GM06990 (cell line): ENCODE measurements around the gene KCNIP4.

Experiments used
- DNase-seq: peaks from one replicate; pipeline ENCODE4 v3.0.0-alpha.2; 2011; ENCODE audit not compliant: insufficient read length; ENCODE audit errors: extremely low read depth
- H3K27me3 ChIP-seq: replicated peaks from 2 replicates; pipeline ENCODE4 v1.6.0; 2011; ENCODE audit warnings: low read length; ENCODE audit not compliant: control insufficient read depth, insufficient read depth
- H3K36me3 ChIP-seq: 2 replicates; pipeline ENCODE4 v1.5.1; 2011; ENCODE audit warnings: low read length; ENCODE audit not compliant: control insufficient read depth, insufficient read depth
- H3K4me3 ChIP-seq: replicated peaks from 2 replicates; pipeline ENCODE4 v1.5.1; 2011; ENCODE audit warnings: low read depth, mild to moderate bottlenecking, control low read depth, low read length
- TF ChIP-seq, protein P1 (sequence below): IDR thresholded peaks from 2 replicates; pipeline ENCODE4 v1.5.1; 2011; ENCODE audit warnings: low read length, control low read depth, mild to moderate bottlenecking, inconsistent platforms; ENCODE audit not compliant: insufficient read depth, poor library complexity, severe bottlenecking

The KCNIP4 gene

DNA sequence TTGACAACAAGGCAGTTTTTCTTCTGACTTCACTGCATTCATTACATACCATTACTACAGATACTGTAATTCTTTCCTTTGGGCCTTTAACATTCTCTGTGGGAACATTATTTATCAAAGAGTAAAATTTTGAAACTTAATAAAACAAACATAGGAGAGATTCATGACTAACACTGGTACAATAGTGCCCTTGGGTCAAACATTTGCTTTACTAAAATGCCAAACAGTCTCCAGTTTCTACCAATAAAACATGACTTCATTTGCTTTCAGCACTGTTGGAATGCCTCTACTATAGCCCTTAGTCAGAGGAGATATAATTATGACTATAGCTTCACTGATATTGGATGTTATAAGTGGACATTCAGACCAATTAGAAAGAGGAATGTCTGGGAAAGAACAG is 766.9 kb downstream of the KCNIP4 start:
- H3K27me3 ChIP-seq: no peaks in the 10 kb centered on the region
- DNase-seq: no peak
- no peak overlapping the region for H3K4me3 ChIP-seq
- TF ChIP-seq, protein P1, sequence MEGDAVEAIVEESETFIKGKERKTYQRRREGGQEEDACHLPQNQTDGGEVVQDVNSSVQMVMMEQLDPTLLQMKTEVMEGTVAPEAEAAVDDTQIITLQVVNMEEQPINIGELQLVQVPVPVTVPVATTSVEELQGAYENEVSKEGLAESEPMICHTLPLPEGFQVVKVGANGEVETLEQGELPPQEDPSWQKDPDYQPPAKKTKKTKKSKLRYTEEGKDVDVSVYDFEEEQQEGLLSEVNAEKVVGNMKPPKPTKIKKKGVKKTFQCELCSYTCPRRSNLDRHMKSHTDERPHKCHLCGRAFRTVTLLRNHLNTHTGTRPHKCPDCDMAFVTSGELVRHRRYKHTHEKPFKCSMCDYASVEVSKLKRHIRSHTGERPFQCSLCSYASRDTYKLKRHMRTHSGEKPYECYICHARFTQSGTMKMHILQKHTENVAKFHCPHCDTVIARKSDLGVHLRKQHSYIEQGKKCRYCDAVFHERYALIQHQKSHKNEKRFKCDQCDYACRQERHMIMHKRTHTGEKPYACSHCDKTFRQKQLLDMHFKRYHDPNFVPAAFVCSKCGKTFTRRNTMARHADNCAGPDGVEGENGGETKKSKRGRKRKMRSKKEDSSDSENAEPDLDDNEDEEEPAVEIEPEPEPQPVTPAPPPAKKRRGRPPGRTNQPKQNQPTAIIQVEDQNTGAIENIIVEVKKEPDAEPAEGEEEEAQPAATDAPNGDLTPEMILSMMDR: no peak
- no peaks in the 10 kb centered on the region for H3K36me3 ChIP-seq

DNA sequence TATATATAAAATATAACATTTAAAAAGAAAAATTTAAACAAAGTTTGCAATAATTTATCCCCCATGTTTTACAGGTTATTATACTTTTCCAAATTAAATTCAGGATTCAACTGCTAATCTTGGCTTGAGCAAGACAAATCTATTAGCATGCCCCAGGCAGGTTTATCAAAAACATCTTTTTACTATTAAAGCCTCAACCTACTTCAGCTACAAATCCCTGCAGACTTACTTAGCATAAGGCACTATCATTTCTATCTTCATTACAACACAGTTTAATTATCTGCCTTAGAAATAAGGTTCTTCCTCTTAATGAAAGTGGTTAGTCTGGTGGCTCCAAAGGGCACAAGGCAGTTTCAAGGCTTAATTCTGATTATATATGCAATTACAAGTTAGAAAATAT is 770.7 kb downstream of the KCNIP4 start:
- no peaks in the 10 kb centered on the region for H3K27me3 ChIP-seq
- H3K4me3 ChIP-seq: no peak overlapping the region
- TF ChIP-seq, protein P1: no peak
- no peak for DNase-seq
- no peaks in the 10 kb centered on the region for H3K36me3 ChIP-seq

DNA sequence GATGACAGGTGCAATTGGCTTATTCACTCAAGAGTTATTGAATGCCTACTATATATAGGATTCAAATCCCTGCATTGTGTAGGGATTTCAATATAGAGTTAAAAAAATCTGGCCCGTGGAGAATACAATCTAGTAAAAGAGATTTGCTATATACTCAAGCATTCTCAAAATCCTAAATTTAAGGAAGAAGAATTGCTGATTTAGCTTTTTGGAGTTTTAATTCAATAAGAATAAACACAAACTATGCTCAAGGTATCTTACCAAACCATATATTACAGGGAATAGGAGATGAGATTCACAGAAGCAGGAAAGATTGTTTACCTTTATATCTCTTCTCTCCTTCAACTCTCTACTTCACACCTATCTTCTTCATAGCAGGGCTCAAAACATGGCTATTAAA is 771.5 kb downstream of the KCNIP4 start:
- TF ChIP-seq, protein P1: no peak
- DNase-seq: no peak
- Histone ChIP-seq H3K4me3 (no peak overlapping the region), H3K27me3 (no peaks in the 10 kb centered on the region), H3K36me3 (no peaks in the 10 kb centered on the region)

DNA sequence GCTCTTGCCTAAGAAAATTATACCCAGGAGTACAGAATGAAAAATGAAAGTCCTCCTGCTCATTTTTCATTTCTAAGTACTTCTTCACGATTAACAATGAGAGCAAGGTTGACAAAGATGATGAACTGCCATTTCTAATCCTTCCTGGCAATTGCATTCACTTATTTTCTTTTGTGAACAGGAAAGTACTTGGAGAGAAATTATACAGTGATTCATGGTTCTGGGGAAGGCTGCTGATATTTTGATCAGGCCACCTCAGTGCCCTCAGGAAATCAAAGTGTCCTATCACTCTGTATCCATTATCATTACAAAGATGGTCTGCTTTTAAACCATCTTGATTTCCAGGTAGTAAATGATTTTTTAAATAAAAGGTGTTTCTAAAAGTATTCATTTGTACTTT is 780.9 kb downstream of the KCNIP4 start:
- DNase-seq: no peak
- no peak overlapping the region for H3K4me3 ChIP-seq
- no peaks in the 10 kb centered on the region for H3K36me3 ChIP-seq
- H3K27me3 ChIP-seq: no peaks in the 10 kb centered on the region
- TF ChIP-seq, protein P1: no peak

DNA sequence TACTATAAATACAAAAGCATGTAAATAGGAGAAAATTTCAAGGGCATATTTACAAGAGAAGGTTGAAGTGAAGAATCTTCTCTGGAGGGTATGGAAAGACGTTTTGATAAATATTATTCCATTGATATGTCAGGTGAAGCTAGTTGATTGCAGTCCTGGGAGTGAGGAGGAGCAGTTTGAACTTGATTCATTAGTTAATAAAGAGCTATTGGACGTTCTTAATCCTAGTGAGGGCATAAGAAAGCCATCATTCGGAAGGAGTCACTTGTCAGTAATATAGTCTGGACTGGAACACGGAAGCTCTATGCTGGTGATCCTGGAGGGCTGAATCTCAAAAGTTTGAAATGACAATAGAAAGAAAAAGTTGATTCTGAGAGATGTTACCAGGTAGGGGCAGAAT is 793.2 kb downstream of the KCNIP4 start:
- Histone ChIP-seq H3K4me3 (no peak overlapping the region), H3K36me3 (no peaks in the 10 kb centered on the region), H3K27me3 (no peaks in the 10 kb centered on the region)
- TF ChIP-seq, protein P1: no peak
- no peak for DNase-seq

DNA sequence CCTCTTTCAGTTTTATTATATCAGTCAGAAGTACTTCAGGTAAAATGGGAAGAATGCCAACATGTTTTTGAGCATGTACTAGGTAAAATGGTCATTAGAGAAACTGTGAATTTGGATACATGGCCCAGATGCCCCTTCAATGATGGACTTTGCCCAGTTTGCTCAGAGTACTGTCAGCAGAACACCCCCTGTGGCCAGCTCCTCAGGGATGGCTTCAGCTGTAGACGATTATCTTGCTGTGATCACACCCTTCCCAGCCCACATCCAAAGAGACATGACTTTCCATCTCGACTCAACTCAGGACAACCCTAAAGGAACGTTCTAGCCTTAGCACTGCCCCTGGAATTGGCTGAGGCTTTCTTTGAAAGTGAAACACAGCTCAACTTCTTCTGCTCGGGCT is 809.2 kb downstream of the KCNIP4 start:
- Histone ChIP-seq H3K4me3 (no peak overlapping the region), H3K36me3 (no peaks in the 10 kb centered on the region), H3K27me3 (no peaks in the 10 kb centered on the region)
- TF ChIP-seq, protein P1: no peak
- DNase-seq: no peak
